HG02798 (cell line): ENCODE results near the gene MRPL47.
A peak's percentile ranks its signal among the peaks of the same experiment; 100 is the strongest.
"Not testable (repeated sequence)": the region's sequence is repeated elsewhere in the genome, so short reads cannot be mapped to it uniquely, and the experiment has no call there.

Experiments
- ATAC-seq: cut with Tn5 transposase; IDR thresholded peaks from one replicate; pipeline ENCODE4 v1.9.1; 2021; ENCODE audit warnings: mild to moderate bottlenecking; ENCODE audit not compliant: unreplicated experiment, poor library complexity

Gene MRPL47

GRCh38 chr3:179604321-179605078 is at the start of gene MRPL47, which contains the start of gene NDUFB5:
Gene MRPL47, minus strand, starts transcription at chr3:179604638. Its CDS starts 14 bp downstream, at chr3:179604624.
Gene NDUFB5, plus strand, starts transcription at chr3:179604794. Its CDS starts 22 bp downstream, at chr3:179604816.
- peak; percentile 98 for ATAC-seq

GRCh38 chr3:179653096-179653797 is 48.8 kb upstream of the MRPL47 start:
- ATAC-seq: peak; percentile 69

- ATAC-seq: peak; percentile 69
Measured at GRCh38 chr3:179652447-179653095, 48.1 kb upstream of the MRPL47 start, which contains the start of gene USP13. Gene USP13, plus strand, starts transcription at chr3:179653040. Its CDS starts 186 bp downstream, at chr3:179653226.

GRCh38 chr3:179651687-179652446 is 47.4 kb upstream of the MRPL47 start:
- no peak for ATAC-seq

- no peak for ATAC-seq
Measured at GRCh38 chr3:179646177-179646576, 41.7 kb upstream of the MRPL47 start.

- not testable (repeated sequence) for ATAC-seq
Measured at GRCh38 chr3:179643837-179644236, 39.4 kb upstream of the MRPL47 start.

GRCh38 chr3:179642871-179643270 is 38.4 kb upstream of the MRPL47 start:
- ATAC-seq: no peak

GRCh38 chr3:179640469-179640868 is 36.0 kb upstream of the MRPL47 start:
- ATAC-seq: no peak

GRCh38 chr3:179630753-179631451 is 26.5 kb upstream of the MRPL47 start:
- ATAC-seq: no peak

- ATAC-seq: no peak
Measured at GRCh38 chr3:179624451-179624850, 20.0 kb upstream of the MRPL47 start.

GRCh38 chr3:179622023-179622422 is 17.6 kb upstream of the MRPL47 start:
- ATAC-seq: no peak

- ATAC-seq: no peak
Measured at GRCh38 chr3:179615458-179616173, 11.2 kb upstream of the MRPL47 start.

- no peak for ATAC-seq
Measured at GRCh38 chr3:179613807-179614206, 9.4 kb upstream of the MRPL47 start.

- ATAC-seq: no peak
Measured at GRCh38 chr3:179610066-179610465, 5.6 kb upstream of the MRPL47 start.

- ATAC-seq: peak; percentile 44
Measured at GRCh38 chr3:179608931-179609720, 4.7 kb upstream of the MRPL47 start.

- no peak for ATAC-seq
Measured at GRCh38 chr3:179606534-179607085, 2.2 kb upstream of the MRPL47 start.

GRCh38 chr3:179603831-179604230 is 607 bp downstream of the MRPL47 start:
- no peak for ATAC-seq

- ATAC-seq: no peak
Measured at GRCh38 chr3:179603321-179603720, 1.1 kb downstream of the MRPL47 start.
